OCI-LY7 (cell line): ENCODE results near the gene RAB8B.

ENCODE experiments used
- CTCF ChIP-seq: fragments of 200-600 bp; sonication (generic); conservative IDR thresholded peaks from 2 replicates; pipeline ENCODE4 v1.5.1; 2014; ENCODE audit warnings: mild to moderate bottlenecking, antibody characterized with exemption, low read length, moderate library complexity, mixed read lengths
- EZH2phosphoT487 ChIP-seq: fragments of 200-600 bp; sonication (generic); IDR thresholded peaks from 2 replicates; pipeline ENCODE4 v1.6.1; 2018; ENCODE audit warnings: low read depth, borderline replicate concordance, mild to moderate bottlenecking, mixed run types, antibody characterized with exemption, low read length, moderate library complexity, mixed read lengths

GRCh38 chr15:63146684-63147083 is 42.7 kb upstream of the RAB8B start:
- TF ChIP-seq CTCF (no peak), EZH2phosphoT487 (no peak)
